WTC11 (cell line): Measurements from ENCODE around the gene GAS6.

Source experiments
- CTCF ChIP-seq: fragments of 200-600 bp; IDR thresholded peaks from 2 replicates; pipeline ENCODE4 v1.8.0; 2022; ENCODE audit warnings: antibody characterized with exemption
- FOXK1 ChIP-seq: sonication (generic); formaldehyde crosslinking; IDR thresholded peaks from 2 replicates; pipeline ENCODE4 v1.8.0; 2022; ENCODE audit warnings: mild to moderate bottlenecking, moderate library complexity, missing genetic modification reagents
- IRF1 ChIP-seq: sonication (generic); formaldehyde crosslinking; IDR thresholded peaks from 2 replicates; pipeline ENCODE4 v1.8.0; 2023; ENCODE audit warnings: missing genetic modification reagents
- MYBL2 ChIP-seq: sonication (generic); formaldehyde crosslinking; IDR thresholded peaks from 2 replicates; pipeline ENCODE4 v1.8.1; 2023; ENCODE audit warnings: mild to moderate bottlenecking, moderate library complexity, missing genetic modification reagents
- RELA ChIP-seq: sonication (generic); formaldehyde crosslinking; IDR thresholded peaks from 2 replicates; pipeline ENCODE4 v1.8.1; 2022; ENCODE audit warnings: missing genetic modification reagents, mild to moderate bottlenecking, borderline replicate concordance
- SMAD3 ChIP-seq: sonication (generic); formaldehyde crosslinking; IDR thresholded peaks from 2 replicates; pipeline ENCODE4 v1.8.0; 2022; ENCODE audit warnings: missing genetic modification reagents, mild to moderate bottlenecking, borderline replicate concordance
- TEAD4 ChIP-seq: sonication (generic); formaldehyde crosslinking; IDR thresholded peaks from 2 replicates; pipeline ENCODE4 v1.8.0; 2022; ENCODE audit warnings: mild to moderate bottlenecking, missing genetic modification reagents
- ZNF138 ChIP-seq: sonication (generic); formaldehyde crosslinking; conservative IDR thresholded peaks from 2 replicates; pipeline ENCODE4 v1.8.1; 2022; ENCODE audit warnings: mild to moderate bottlenecking, moderate library complexity, missing genetic modification reagents
- TF ChIP-seq, protein P1 (sequence below): sonication (generic); formaldehyde crosslinking; IDR thresholded peaks from 2 replicates; pipeline ENCODE4 v1.8.1; 2022; ENCODE audit warnings: mild to moderate bottlenecking, missing genetic modification reagents, moderate library complexity, borderline replicate concordance
- TF ChIP-seq, protein P2 (sequence below): sonication (generic); formaldehyde crosslinking; IDR thresholded peaks from 2 replicates; pipeline ENCODE4 v1.8.1; 2023; ENCODE audit warnings: mild to moderate bottlenecking, missing genetic modification reagents, borderline replicate concordance
- TF ChIP-seq, protein P3 (sequence below): sonication (generic); formaldehyde crosslinking; IDR thresholded peaks from 2 replicates; pipeline ENCODE4 v1.8.1; 2023; ENCODE audit warnings: mild to moderate bottlenecking, missing genetic modification reagents, moderate library complexity

- no peak for TF ChIP-seq IRF1 (CRISPR knock-in tag)
- no peak for TF ChIP-seq SMAD3 (CRISPR knock-in tag)
- TF ChIP-seq CTCF: no peak
- TF ChIP-seq, protein P1, sequence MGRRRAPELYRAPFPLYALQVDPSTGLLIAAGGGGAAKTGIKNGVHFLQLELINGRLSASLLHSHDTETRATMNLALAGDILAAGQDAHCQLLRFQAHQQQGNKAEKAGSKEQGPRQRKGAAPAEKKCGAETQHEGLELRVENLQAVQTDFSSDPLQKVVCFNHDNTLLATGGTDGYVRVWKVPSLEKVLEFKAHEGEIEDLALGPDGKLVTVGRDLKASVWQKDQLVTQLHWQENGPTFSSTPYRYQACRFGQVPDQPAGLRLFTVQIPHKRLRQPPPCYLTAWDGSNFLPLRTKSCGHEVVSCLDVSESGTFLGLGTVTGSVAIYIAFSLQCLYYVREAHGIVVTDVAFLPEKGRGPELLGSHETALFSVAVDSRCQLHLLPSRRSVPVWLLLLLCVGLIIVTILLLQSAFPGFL (CRISPR knock-in tag): no peak
- TF ChIP-seq, protein P2, sequence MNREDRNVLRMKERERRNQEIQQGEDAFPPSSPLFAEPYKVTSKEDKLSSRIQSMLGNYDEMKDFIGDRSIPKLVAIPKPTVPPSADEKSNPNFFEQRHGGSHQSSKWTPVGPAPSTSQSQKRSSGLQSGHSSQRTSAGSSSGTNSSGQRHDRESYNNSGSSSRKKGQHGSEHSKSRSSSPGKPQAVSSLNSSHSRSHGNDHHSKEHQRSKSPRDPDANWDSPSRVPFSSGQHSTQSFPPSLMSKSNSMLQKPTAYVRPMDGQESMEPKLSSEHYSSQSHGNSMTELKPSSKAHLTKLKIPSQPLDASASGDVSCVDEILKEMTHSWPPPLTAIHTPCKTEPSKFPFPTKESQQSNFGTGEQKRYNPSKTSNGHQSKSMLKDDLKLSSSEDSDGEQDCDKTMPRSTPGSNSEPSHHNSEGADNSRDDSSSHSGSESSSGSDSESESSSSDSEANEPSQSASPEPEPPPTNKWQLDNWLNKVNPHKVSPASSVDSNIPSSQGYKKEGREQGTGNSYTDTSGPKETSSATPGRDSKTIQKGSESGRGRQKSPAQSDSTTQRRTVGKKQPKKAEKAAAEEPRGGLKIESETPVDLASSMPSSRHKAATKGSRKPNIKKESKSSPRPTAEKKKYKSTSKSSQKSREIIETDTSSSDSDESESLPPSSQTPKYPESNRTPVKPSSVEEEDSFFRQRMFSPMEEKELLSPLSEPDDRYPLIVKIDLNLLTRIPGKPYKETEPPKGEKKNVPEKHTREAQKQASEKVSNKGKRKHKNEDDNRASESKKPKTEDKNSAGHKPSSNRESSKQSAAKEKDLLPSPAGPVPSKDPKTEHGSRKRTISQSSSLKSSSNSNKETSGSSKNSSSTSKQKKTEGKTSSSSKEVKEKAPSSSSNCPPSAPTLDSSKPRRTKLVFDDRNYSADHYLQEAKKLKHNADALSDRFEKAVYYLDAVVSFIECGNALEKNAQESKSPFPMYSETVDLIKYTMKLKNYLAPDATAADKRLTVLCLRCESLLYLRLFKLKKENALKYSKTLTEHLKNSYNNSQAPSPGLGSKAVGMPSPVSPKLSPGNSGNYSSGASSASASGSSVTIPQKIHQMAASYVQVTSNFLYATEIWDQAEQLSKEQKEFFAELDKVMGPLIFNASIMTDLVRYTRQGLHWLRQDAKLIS (CRISPR knock-in tag): no peak
- TF ChIP-seq, protein P3, sequence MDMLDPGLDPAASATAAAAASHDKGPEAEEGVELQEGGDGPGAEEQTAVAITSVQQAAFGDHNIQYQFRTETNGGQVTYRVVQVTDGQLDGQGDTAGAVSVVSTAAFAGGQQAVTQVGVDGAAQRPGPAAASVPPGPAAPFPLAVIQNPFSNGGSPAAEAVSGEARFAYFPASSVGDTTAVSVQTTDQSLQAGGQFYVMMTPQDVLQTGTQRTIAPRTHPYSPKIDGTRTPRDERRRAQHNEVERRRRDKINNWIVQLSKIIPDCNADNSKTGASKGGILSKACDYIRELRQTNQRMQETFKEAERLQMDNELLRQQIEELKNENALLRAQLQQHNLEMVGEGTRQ: no peak
- TF ChIP-seq RELA (CRISPR knock-in tag): no peak
- TF ChIP-seq MYBL2 (CRISPR knock-in tag): no peak
- no peak for TF ChIP-seq TEAD4 (CRISPR knock-in tag)
- no peak for TF ChIP-seq ZNF138
- no peak for TF ChIP-seq FOXK1 (CRISPR knock-in tag)
These were observed 44.5 kb downstream of the GAS6 start for GRCh38 chr13:113819341-113819730.
